GM18499 (cell line): Measurements from ENCODE around the gene UROS.

ENCODE experiments used
- ATAC-seq: cut with Tn5 transposase; IDR thresholded peaks from one replicate; pipeline ENCODE4 v1.9.1; 2021; ENCODE audit warnings: moderate number of reproducible peaks; ENCODE audit not compliant: insufficient read depth, unreplicated experiment

Gene UROS

GRCh38 chr10:125769175-125769574 lies 53.9 kb downstream of the UROS start:
- ATAC-seq, result no peak

GRCh38 chr10:125768219-125768855 lies 54.7 kb downstream of the UROS start:
- ATAC-seq, result no peak

GRCh38 chr10:125766511-125766910 lies 56.5 kb downstream of the UROS start:
- ATAC-seq, result no peak

GRCh38 chr10:125765835-125766234 lies 57.2 kb downstream of the UROS start:
- no peak for ATAC-seq

- ATAC-seq, result no peak
Measured at GRCh38 chr10:125762692-125763648, 60.1 kb downstream of the UROS start.

GRCh38 chr10:125761961-125762360 lies 61.1 kb downstream of the UROS start:
- no peak for ATAC-seq

GRCh38 chr10:125757742-125758141 lies 65.3 kb downstream of the UROS start:
- no peak for ATAC-seq

GRCh38 chr10:125756853-125757487 lies 66.1 kb downstream of the UROS start:
- no peak for ATAC-seq

- no peak for ATAC-seq
Measured at GRCh38 chr10:125756196-125756595, 66.9 kb downstream of the UROS start.

- no peak for ATAC-seq
Measured at GRCh38 chr10:125747417-125747816, 75.6 kb downstream of the UROS start.

- ATAC-seq, result no peak
Measured at GRCh38 chr10:125744909-125745308, 78.1 kb downstream of the UROS start.

GRCh38 chr10:125742465-125742864 lies 80.6 kb downstream of the UROS start:
- no peak for ATAC-seq

- ATAC-seq, result no peak
Measured at GRCh38 chr10:125739994-125740679, 82.9 kb downstream of the UROS start.
